GM12878 (cell line): ENCODE data around the gene FAM161A. TPM values are rescaled to one million over a fixed set of nuclear protein-coding genes. Genes with fewer than 3 reads are reported as not detected.

Experiments used
- CBFB ChIP-seq: IDR thresholded peaks from 2 replicates; pipeline ENCODE4 v1.6.1; 2016; ENCODE audit warnings: antibody characterized with exemption, low read depth
- CBX5 ChIP-seq: sonication (generic); IDR thresholded peaks from 2 replicates; pipeline ENCODE4 v1.6.1; 2016; ENCODE audit warnings: low read depth, moderate library complexity, mild to moderate bottlenecking, inconsistent platforms
- CEBPB ChIP-seq, 2 experiments: fragments of 150-350 bp in 1 of 2; IDR thresholded peaks; 2 replicates each; pipeline ENCODE4 v1.6.1; 2012 to 2014; ENCODE audit warnings: low read depth in 2 of 2, low read length in 2 of 2, borderline replicate concordance in 1 of 2, inconsistent platforms in 1 of 2
- CHD4 ChIP-seq: fragments of 200-600 bp; sonication (generic); IDR thresholded peaks from 2 replicates; pipeline ENCODE4 v1.6.1; 2016; ENCODE audit warnings: mild to moderate bottlenecking
- CUX1 ChIP-seq: IDR thresholded peaks from 2 replicates; pipeline ENCODE4 v1.6.1; 2012; ENCODE audit warnings: improper control_type of control experiment, low read depth, low read length; ENCODE audit not compliant: insufficient replicate concordance
- DPF2 ChIP-seq: fragments of 450-650 bp; IDR thresholded peaks from 2 replicates; pipeline ENCODE4 v1.6.1; 2017; ENCODE audit warnings: mild to moderate bottlenecking
- ESRRA ChIP-seq: IDR thresholded peaks from 2 replicates; pipeline ENCODE4 v1.6.1; 2012; ENCODE audit warnings: mild to moderate bottlenecking, low read length, improper control_type of control experiment
- FOXM1 ChIP-seq: IDR thresholded peaks from 2 replicates; pipeline ENCODE4 v1.6.1; 2012; ENCODE audit warnings: low read depth, mild to moderate bottlenecking, inconsistent platforms, low read length, moderate library complexity
- KLF5 ChIP-seq: fragments of 450-650 bp; IDR thresholded peaks from 2 replicates; pipeline ENCODE4 v1.6.1; 2014; ENCODE audit warnings: mild to moderate bottlenecking; ENCODE audit not compliant: partially characterized antibody
- MTA2 ChIP-seq: fragments of 450-650 bp; IDR thresholded peaks from 2 replicates; pipeline ENCODE4 v1.6.1; 2016; ENCODE audit warnings: low read depth, mild to moderate bottlenecking, moderate library complexity
- MTA3 ChIP-seq: IDR thresholded peaks from 2 replicates; pipeline ENCODE4 v1.6.1; 2012; ENCODE audit warnings: low read length, inconsistent platforms, borderline replicate concordance
- MXI1 ChIP-seq: fragments of 150-350 bp; IDR thresholded peaks from 2 replicates; pipeline ENCODE4 v1.6.1; 2011; ENCODE audit warnings: low read depth, mild to moderate bottlenecking, inconsistent platforms, low read length, improper control_type of control experiment
- PBX3 ChIP-seq: IDR thresholded peaks from 2 replicates; pipeline ENCODE4 v1.6.1; 2011; ENCODE audit warnings: mild to moderate bottlenecking, low read depth, low read length, moderate library complexity; ENCODE audit not compliant: insufficient replicate concordance
- PML ChIP-seq: IDR thresholded peaks from 2 replicates; pipeline ENCODE4 v1.6.1; 2012; ENCODE audit warnings: low read length, inconsistent platforms
- POLR2AphosphoS2 ChIP-seq: IDR thresholded peaks from 2 replicates; pipeline ENCODE4 v1.6.1; 2011; ENCODE audit warnings: low read depth, mild to moderate bottlenecking, low read length, improper control_type of control experiment, moderate library complexity
- SMAD1 ChIP-seq: fragments of 450-650 bp; IDR thresholded peaks from 2 replicates; pipeline ENCODE4 v1.6.1; 2018; ENCODE audit warnings: mild to moderate bottlenecking, low read depth; ENCODE audit not compliant: partially characterized antibody
- SMAD5 ChIP-seq: IDR thresholded peaks from 2 replicates; pipeline ENCODE4 v1.6.1; 2016; ENCODE audit warnings: antibody characterized with exemption, low read depth
- SMC3 ChIP-seq: IDR thresholded peaks from 2 replicates; pipeline ENCODE4 v1.6.1; 2011; ENCODE audit warnings: low read length, improper control_type of control experiment, borderline replicate concordance
- SPI1 ChIP-seq: IDR thresholded peaks from 2 replicates; pipeline ENCODE4 v1.6.1; 2011; ENCODE audit warnings: low read depth, mild to moderate bottlenecking, low read length, moderate library complexity, borderline replicate concordance; ENCODE audit not compliant: insufficient read depth
- SREBF2 ChIP-seq: IDR thresholded peaks from 2 replicates; pipeline ENCODE4 v1.6.1; 2012; ENCODE audit warnings: mild to moderate bottlenecking, low read length
- TARDBP ChIP-seq: IDR thresholded peaks from 2 replicates; pipeline ENCODE4 v1.6.1; 2016; ENCODE audit warnings: borderline replicate concordance
- TCF3 ChIP-seq: IDR thresholded peaks from 2 replicates; pipeline ENCODE4 v1.6.1; 2012; ENCODE audit warnings: low read depth, mild to moderate bottlenecking, low read length, borderline replicate concordance; ENCODE audit not compliant: insufficient read depth
- TCF7 ChIP-seq: IDR thresholded peaks from 2 replicates; pipeline ENCODE4 v1.6.1; 2014; ENCODE audit warnings: antibody characterized with exemption, borderline replicate concordance
- WRNIP1 ChIP-seq: IDR thresholded peaks from 2 replicates; pipeline ENCODE4 v1.6.1; 2011; ENCODE audit warnings: low read depth, low read length, improper control_type of control experiment, borderline replicate concordance
- ZBED1 ChIP-seq: IDR thresholded peaks from 2 replicates; pipeline ENCODE4 v1.6.1; 2016; ENCODE audit warnings: borderline replicate concordance
- ZZZ3 ChIP-seq: IDR thresholded peaks from 2 replicates; pipeline ENCODE4 v1.6.1; 2011; ENCODE audit warnings: low read depth; ENCODE audit not compliant: control insufficient read depth, insufficient read length
- polyA plus RNA-seq, 11 experiments: library from polyadenylated mRNA; depleted of rRNA in 4 of 11; unstranded in 6 of 11; stranded (reverse) in 5 of 11; fragments of >200 nt; fragmentation: Nextera tagmentation in 4 of 11; fragmentation: Illumina TruSeq in 1 of 11; extraction: Ambion mirVana in 4 of 11; extraction: Trizol in 1 of 11; gene quantifications; 1 replicate in 1 of 11; 2 replicates in 10 of 11; pipeline versions ENCODE4 v1.2.1 to v1.2.3, GENCODE V29; 2011 to 2016; ENCODE audit warnings: inconsistent platforms in 2 of 11, missing spikeins in 2 of 11, low read depth in 1 of 11
- total RNA-seq, 4 experiments: library from RNA; depleted of rRNA in 3 of 4; stranded (reverse); fragments of >200 nt in 3 of 4; fragmentation: Illumina TruSeq in 1 of 4; extraction: Trizol in 1 of 4; gene quantifications; 2 replicates each; pipeline versions ENCODE4 v1.2.1 to v1.2.3, GENCODE V29; 2013 to 2021

Gene FAM161A
- total and polyA plus RNA-seq, 10 of the 15 experiments (the other 5 are each of a cell fraction or from before 2014, with no cell fraction given), result 2.2 to 12.2 (median 8.9) TPM

GRCh38 chr2:61888267-61889055, 34.6 kb upstream of the FAM161A start, which contains the start of gene CCT4 (continued):
- TF ChIP-seq CUX1 (no peak), KLF5 (peak; percentile 92), FOXM1 (no peak), SPI1 (peak; percentile 2; the same call in 1 of the 2 replicates), CBX5 (peak; percentile 40; the same call in 1 of the 2 replicates), POLR2AphosphoS2 (peak; percentile 97), DPF2 (peak; percentile 70), CEBPB (IDR thresholded peaks at IDR 0.05; ENCODE audit: borderline replicate concordance in 1 of 2, low read depth in 2 of 2, low read length in 2 of 2) (no peak), TARDBP (peak; percentile 64; the same call in 1 of the 2 replicates), PBX3 (no peak), ESRRA (no peak), SMAD1 (no peak), TCF3 (peak; percentile 62; the same call in 1 of the 2 replicates), TCF7 (0 out of 2 replicates have a peak, but pooled peaks have one; percentile 2), MXI1 (peak; percentile 94), SMC3 (no peak), MTA2 (no peak), CHD4 (no peak), ZBED1 (peak; percentile 67; the same call in 1 of the 2 replicates), ZZZ3 (peak; percentile 20), PML (peak; percentile 97), SMAD5 (peak; percentile 91), SREBF2 (no peak), WRNIP1 (no peak; the same call in 1 of the 2 replicates), MTA3 (no peak), CBFB (peak; percentile 80)
